ENCODE results near the gene SNAPC5.

Gene SNAPC5

DNA sequence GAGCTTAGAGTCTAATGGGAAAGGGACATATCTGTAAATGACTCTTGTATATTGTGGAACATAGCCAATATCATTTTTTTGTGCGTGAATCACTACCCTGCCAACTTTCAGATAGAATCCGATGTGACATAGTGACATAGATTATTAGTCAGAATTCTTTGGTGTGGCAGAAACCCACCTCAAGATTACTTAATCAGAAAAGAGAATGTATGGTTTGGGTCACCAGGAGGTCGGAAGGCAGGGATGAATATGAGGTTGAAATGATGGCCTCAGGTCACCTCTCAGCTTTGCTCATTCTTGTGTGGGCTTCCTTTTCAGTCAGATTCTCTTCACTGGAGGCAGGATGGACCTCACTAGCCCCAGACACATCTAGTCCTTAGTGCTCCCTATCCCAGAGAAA is 41.4 kb downstream of the SNAPC5 start:
- DNase-seq (ENCODE audit: low spot score): no peak

GRCh38 chr15:66454143-66454542 is 43.4 kb downstream of the SNAPC5 start:
- no peak for DNase-seq (ENCODE audit: low spot score)

GRCh38 chr15:66452971-66453580 is 44.5 kb downstream of the SNAPC5 start:
- no peak for DNase-seq (ENCODE audit: low spot score)

GRCh38 chr15:66452420-66452819 is 45.1 kb downstream of the SNAPC5 start:
- DNase-seq (ENCODE audit: low spot score): no peak

Data from D341Med (cell line).